ENCODE measurements around the gene SLC44A5.

GRCh38 chr1:75444220-75444619, 166.7 kb downstream of the SLC44A5 start:
- no peak for TF ChIP-seq POLR2AphosphoS5 (IDR thresholded peaks at IDR 0.05)
- no peak for TF ChIP-seq CTCF (IDR thresholded peaks at IDR 0.05)

Data from breast epithelium (tissue), 3 donors.